ENCODE data around the gene KLHL6. TPM values are rescaled to one million over a fixed set of nuclear protein-coding genes. Genes with fewer than 3 reads are reported as not detected.

KLHL6 gene
- total RNA-seq, 1 experiment from 2014 or later, result 0.11 TPM

DNA sequence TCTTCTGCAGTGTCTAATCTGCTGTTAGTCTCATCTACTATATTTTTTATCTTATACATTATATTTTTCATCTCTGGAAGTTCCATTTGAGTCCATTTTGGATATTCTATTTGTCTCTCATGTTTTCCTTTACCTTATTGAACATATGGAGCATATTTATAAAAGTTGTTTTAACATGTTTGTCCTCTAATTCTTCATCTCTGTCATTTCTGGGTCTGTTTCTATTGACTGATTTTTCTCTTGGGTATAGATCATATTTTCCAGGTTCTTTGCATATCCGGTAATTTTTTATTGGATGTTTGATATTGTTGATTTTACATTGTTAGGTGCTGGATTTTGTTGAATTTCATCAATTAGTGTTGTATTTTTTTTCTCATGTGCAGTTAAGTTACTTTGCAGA, 42.5 kb upstream of the KLHL6 start:
- Mint-ChIP-seq H3K27me3 (ENCODE audit: low read depth) (no peaks in the 10 kb centered on the region; the same call in 1 of the 2 replicates), H3K4me1 (no peaks in the 10 kb centered on the region), H3K9me3 (peaks cover 31% of the 10 kb centered on the region), H3K36me3 (peaks cover 21% of the 10 kb centered on the region), H3K4me3 (no peak overlapping the region), H3K27ac (no peak overlapping the region)
- POLR2A ChIA-PET, result no interaction called here
- ATAC-seq (no peak), DNase-seq (ENCODE audit: low spot score) (no peak)
- CTCF ChIA-PET, result no interaction called here
- TF ChIP-seq, protein P1, sequence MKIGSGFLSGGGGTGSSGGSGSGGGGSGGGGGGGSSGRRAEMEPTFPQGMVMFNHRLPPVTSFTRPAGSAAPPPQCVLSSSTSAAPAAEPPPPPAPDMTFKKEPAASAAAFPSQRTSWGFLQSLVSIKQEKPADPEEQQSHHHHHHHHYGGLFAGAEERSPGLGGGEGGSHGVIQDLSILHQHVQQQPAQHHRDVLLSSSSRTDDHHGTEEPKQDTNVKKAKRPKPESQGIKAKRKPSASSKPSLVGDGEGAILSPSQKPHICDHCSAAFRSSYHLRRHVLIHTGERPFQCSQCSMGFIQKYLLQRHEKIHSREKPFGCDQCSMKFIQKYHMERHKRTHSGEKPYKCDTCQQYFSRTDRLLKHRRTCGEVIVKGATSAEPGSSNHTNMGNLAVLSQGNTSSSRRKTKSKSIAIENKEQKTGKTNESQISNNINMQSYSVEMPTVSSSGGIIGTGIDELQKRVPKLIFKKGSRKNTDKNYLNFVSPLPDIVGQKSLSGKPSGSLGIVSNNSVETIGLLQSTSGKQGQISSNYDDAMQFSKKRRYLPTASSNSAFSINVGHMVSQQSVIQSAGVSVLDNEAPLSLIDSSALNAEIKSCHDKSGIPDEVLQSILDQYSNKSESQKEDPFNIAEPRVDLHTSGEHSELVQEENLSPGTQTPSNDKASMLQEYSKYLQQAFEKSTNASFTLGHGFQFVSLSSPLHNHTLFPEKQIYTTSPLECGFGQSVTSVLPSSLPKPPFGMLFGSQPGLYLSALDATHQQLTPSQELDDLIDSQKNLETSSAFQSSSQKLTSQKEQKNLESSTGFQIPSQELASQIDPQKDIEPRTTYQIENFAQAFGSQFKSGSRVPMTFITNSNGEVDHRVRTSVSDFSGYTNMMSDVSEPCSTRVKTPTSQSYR (CRISPR knock-in tag; IDR thresholded peaks at IDR 0.05), result no peak
- TF ChIP-seq, protein P2, sequence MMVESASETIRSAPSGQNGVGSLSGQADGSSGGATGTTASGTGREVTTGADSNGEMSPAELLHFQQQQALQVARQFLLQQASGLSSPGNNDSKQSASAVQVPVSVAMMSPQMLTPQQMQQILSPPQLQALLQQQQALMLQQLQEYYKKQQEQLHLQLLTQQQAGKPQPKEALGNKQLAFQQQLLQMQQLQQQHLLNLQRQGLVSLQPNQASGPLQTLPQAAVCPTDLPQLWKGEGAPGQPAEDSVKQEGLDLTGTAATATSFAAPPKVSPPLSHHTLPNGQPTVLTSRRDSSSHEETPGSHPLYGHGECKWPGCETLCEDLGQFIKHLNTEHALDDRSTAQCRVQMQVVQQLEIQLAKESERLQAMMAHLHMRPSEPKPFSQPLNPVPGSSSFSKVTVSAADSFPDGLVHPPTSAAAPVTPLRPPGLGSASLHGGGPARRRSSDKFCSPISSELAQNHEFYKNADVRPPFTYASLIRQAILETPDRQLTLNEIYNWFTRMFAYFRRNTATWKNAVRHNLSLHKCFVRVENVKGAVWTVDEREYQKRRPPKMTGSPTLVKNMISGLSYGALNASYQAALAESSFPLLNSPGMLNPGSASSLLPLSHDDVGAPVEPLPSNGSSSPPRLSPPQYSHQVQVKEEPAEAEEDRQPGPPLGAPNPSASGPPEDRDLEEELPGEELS (CRISPR knock-in tag; IDR thresholded peaks at IDR 0.05), result no peak
- TF ChIP-seq NFE2L1 (CRISPR knock-in tag; IDR thresholded peaks at IDR 0.05) (no peak), CBFB (CRISPR knock-in tag; IDR thresholded peaks at IDR 0.05; ENCODE audit: low read depth) (no peak), SMAD4 (CRISPR knock-in tag; IDR thresholded peaks at IDR 0.05) (no peak), TEAD1 (CRISPR knock-in tag; IDR thresholded peaks at IDR 0.05) (no peak), MYBL2 (CRISPR knock-in tag; IDR thresholded peaks at IDR 0.05) (no peak)
- TF ChIP-seq, protein P3, sequence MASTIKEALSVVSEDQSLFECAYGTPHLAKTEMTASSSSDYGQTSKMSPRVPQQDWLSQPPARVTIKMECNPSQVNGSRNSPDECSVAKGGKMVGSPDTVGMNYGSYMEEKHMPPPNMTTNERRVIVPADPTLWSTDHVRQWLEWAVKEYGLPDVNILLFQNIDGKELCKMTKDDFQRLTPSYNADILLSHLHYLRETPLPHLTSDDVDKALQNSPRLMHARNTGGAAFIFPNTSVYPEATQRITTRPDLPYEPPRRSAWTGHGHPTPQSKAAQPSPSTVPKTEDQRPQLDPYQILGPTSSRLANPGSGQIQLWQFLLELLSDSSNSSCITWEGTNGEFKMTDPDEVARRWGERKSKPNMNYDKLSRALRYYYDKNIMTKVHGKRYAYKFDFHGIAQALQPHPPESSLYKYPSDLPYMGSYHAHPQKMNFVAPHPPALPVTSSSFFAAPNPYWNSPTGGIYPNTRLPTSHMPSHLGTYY (CRISPR knock-in tag; IDR thresholded peaks at IDR 0.05), result no peak
- TF ChIP-seq, protein P4, sequence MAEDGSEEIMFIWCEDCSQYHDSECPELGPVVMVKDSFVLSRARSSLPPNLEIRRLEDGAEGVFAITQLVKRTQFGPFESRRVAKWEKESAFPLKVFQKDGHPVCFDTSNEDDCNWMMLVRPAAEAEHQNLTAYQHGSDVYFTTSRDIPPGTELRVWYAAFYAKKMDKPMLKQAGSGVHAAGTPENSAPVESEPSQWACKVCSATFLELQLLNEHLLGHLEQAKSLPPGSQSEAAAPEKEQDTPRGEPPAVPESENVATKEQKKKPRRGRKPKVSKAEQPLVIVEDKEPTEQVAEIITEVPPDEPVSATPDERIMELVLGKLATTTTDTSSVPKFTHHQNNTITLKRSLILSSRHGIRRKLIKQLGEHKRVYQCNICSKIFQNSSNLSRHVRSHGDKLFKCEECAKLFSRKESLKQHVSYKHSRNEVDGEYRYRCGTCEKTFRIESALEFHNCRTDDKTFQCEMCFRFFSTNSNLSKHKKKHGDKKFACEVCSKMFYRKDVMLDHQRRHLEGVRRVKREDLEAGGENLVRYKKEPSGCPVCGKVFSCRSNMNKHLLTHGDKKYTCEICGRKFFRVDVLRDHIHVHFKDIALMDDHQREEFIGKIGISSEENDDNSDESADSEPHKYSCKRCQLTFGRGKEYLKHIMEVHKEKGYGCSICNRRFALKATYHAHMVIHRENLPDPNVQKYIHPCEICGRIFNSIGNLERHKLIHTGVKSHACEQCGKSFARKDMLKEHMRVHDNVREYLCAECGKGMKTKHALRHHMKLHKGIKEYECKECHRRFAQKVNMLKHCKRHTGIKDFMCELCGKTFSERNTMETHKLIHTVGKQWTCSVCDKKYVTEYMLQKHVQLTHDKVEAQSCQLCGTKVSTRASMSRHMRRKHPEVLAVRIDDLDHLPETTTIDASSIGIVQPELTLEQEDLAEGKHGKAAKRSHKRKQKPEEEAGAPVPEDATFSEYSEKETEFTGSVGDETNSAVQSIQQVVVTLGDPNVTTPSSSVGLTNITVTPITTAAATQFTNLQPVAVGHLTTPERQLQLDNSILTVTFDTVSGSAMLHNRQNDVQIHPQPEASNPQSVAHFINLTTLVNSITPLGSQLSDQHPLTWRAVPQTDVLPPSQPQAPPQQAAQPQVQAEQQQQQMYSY (CRISPR knock-in tag; IDR thresholded peaks at IDR 0.05), result no peak
- TF ChIP-seq, protein P5, sequence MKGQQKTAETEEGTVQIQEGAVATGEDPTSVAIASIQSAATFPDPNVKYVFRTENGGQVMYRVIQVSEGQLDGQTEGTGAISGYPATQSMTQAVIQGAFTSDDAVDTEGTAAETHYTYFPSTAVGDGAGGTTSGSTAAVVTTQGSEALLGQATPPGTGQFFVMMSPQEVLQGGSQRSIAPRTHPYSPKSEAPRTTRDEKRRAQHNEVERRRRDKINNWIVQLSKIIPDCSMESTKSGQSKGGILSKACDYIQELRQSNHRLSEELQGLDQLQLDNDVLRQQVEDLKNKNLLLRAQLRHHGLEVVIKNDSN (CRISPR knock-in tag; IDR thresholded peaks at IDR 0.05), result no peak
- TF ChIP-seq, protein P6, sequence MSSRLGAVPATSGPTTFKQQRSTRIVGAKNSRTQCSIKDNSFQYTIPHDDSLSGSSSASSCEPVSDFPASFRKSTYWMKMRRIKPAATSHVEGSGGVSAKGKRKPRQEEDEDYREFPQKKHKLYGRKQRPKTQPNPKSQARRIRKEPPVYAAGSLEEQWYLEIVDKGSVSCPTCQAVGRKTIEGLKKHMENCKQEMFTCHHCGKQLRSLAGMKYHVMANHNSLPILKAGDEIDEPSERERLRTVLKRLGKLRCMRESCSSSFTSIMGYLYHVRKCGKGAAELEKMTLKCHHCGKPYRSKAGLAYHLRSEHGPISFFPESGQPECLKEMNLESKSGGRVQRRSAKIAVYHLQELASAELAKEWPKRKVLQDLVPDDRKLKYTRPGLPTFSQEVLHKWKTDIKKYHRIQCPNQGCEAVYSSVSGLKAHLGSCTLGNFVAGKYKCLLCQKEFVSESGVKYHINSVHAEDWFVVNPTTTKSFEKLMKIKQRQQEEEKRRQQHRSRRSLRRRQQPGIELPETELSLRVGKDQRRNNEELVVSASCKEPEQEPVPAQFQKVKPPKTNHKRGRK (CRISPR knock-in tag; IDR thresholded peaks at IDR 0.05; ENCODE audit: borderline replicate concordance), result no peak

DNA sequence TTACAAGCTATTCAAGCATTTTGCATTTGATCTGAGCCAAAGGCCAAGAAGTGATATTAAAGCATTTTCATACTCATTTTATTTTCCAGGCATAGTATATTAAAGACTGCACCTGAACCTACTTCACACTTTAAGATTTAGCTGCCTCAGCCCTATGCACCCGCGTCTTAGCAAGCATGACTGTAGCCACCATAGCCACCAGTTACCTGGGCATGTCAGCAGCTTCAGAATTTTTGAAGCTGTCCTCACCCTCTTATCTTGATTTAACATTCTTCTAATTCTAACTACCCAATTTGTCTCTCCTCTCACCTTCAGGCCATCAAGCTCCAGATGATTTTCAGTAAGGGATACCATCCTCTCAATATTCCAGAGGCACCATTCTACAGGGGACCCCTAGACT, 39.1 kb upstream of the KLHL6 start:
- DNase-seq (ENCODE audit: low spot score) (no peak), ATAC-seq (no peak)
- Mint-ChIP-seq H3K36me3 (peaks cover 21% of the 10 kb centered on the region), H3K27me3 (ENCODE audit: low read depth) (0 out of 2 replicates have a peak, but pooled peaks cover 3% of the 10 kb centered on the region), H3K27ac (no peak overlapping the region), H3K4me1 (peaks cover 21% of the 10 kb centered on the region), H3K4me3 (no peak overlapping the region), H3K9me3 (peaks cover 31% of the 10 kb centered on the region)
- POLR2A ChIA-PET, result interaction anchor here (0.7 kb wide), 1 partner anchor 10 kb away, joined by 4 read pairs; no protein-coding TSS in a partner anchor
- CTCF ChIA-PET, result interaction anchor here (0.7 to 1.6 kb wide), 3 partner anchors 22 to 102 kb away, joined by 3 to 4 read pairs (median 4); no protein-coding TSS in a partner anchor
- TF ChIP-seq ZNF121 (CRISPR knock-in tag; IDR thresholded peaks at IDR 0.05) (no peak), TCF7 (CRISPR knock-in tag; IDR thresholded peaks at IDR 0.05; ENCODE audit: low read depth) (no peak), OVOL2 (CRISPR knock-in tag; IDR thresholded peaks at IDR 0.05; ENCODE audit: borderline replicate concordance) (no peak)
- TF ChIP-seq, protein P7, sequence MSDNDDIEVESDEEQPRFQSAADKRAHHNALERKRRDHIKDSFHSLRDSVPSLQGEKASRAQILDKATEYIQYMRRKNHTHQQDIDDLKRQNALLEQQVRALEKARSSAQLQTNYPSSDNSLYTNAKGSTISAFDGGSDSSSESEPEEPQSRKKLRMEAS (CRISPR knock-in tag; IDR thresholded peaks at IDR 0.05), result no peak
- TF ChIP-seq, protein P8, sequence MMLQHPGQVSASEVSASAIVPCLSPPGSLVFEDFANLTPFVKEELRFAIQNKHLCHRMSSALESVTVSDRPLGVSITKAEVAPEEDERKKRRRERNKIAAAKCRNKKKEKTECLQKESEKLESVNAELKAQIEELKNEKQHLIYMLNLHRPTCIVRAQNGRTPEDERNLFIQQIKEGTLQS (CRISPR knock-in tag; conservative IDR thresholded peaks at IDR 0.05), result no peak
- TF ChIP-seq, protein P1 (CRISPR knock-in tag; IDR thresholded peaks at IDR 0.05), result no peak
